Neutrophil (primary cell): ENCODE results near the gene BRI3BP.

Source experiments
- H3K27ac ChIP-seq: fragments of 200-600 bp; sonication (generic); 2 replicates; pipeline ENCODE4 v1.5.1; 2016; ENCODE audit warnings: mild to moderate bottlenecking, moderate library complexity
- H3K27me3 ChIP-seq: fragments of 200-600 bp; sonication (generic); 2 replicates; pipeline ENCODE4 v1.6.0; 2016; ENCODE audit warnings: mild to moderate bottlenecking
- H3K36me3 ChIP-seq: fragments of 200-600 bp; sonication (generic); 2 replicates; pipeline ENCODE4 v1.5.1; 2017
- H3K4me1 ChIP-seq, 2 experiments: fragments of 200-600 bp in 1 of 2; sonication (generic) in 1 of 2; 1 replicate in 1 of 2; 2 replicates in 1 of 2; pipeline versions ENCODE4 v1.5.1 to v1.6.1; 2013 to 2016; ENCODE audit warnings: low read depth in 1 of 2, low read length in 1 of 2, mild to moderate bottlenecking in 1 of 2, moderate library complexity in 1 of 2; ENCODE audit not compliant: control insufficient read depth in 1 of 2, insufficient read depth in 1 of 2
- H3K4me3 ChIP-seq, 2 experiments: fragments of 200-600 bp in 1 of 2; sonication (generic) in 1 of 2; 1 replicate in 1 of 2; 2 replicates in 1 of 2; pipeline ENCODE4 v1.5.1; 2013 to 2016; ENCODE audit warnings: low read depth in 1 of 2, low read length in 1 of 2, mild to moderate bottlenecking in 1 of 2, moderate library complexity in 1 of 2
- H3K9me3 ChIP-seq: fragments of 200-600 bp; sonication (generic); 2 replicates; pipeline ENCODE4 v1.5.1; 2016
- CTCF ChIP-seq: fragments of 200-600 bp; sonication (generic); IDR thresholded peaks from 2 replicates; pipeline ENCODE4 v1.5.1; 2016; ENCODE audit warnings: antibody characterized with exemption

BRI3BP gene

GRCh38 chr12:124993626-124994436, at the start of gene BRI3BP:
Gene BRI3BP (plus strand): TSS chr12:124993645. CDS start chr12:124993791, 146 bp downstream.
- Histone ChIP-seq H3K36me3 (no peaks in the 10 kb centered on the region), H3K27ac (peak within 1 kb of the TSS; percentile 85), H3K4me1 (peaks cover 43 to 50% of the 10 kb centered on the region in 2 experiments), H3K9me3 (no peaks in the 10 kb centered on the region), H3K27me3 (no peaks in the 10 kb centered on the region), H3K4me3 (peak within 1 kb of the TSS; percentile 81 to 93)
- no peak for TF ChIP-seq CTCF

GRCh38 chr12:124946447-124946793, 47.0 kb upstream of the BRI3BP start:
- Histone ChIP-seq H3K4me3 (no peak overlapping the region), H3K9me3 (no peaks in the 10 kb centered on the region), H3K4me1 (peaks cover 11 to 16% of the 10 kb centered on the region in 2 experiments), H3K36me3 (peaks cover 24% of the 10 kb centered on the region), H3K27ac (no peak overlapping the region), H3K27me3 (no peaks in the 10 kb centered on the region)
- no peak for TF ChIP-seq CTCF

GRCh38 chr12:124947013-124947412, 46.4 kb upstream of the BRI3BP start:
- H3K27ac ChIP-seq = no peak overlapping the region
- H3K4me3 ChIP-seq = no peak overlapping the region
- peaks cover 24% of the 10 kb centered on the region for H3K36me3 ChIP-seq
- no peaks in the 10 kb centered on the region for H3K9me3 ChIP-seq
- TF ChIP-seq CTCF = no peak
- H3K4me1 ChIP-seq = peaks cover 11 to 16% of the 10 kb centered on the region in 2 experiments
- H3K27me3 ChIP-seq = no peaks in the 10 kb centered on the region

GRCh38 chr12:124947561-124948398, 45.7 kb upstream of the BRI3BP start:
- no peaks in the 10 kb centered on the region for H3K27me3 ChIP-seq
- H3K9me3 ChIP-seq = no peaks in the 10 kb centered on the region
- peaks cover 29% of the 10 kb centered on the region for H3K36me3 ChIP-seq

GRCh38 chr12:124949066-124949465, 44.4 kb upstream of the BRI3BP start:
- Histone ChIP-seq H3K36me3 (peaks cover 39% of the 10 kb centered on the region), H3K9me3 (no peaks in the 10 kb centered on the region), H3K27me3 (no peaks in the 10 kb centered on the region), H3K27ac (no peak overlapping the region), H3K4me3 (no peak overlapping the region), H3K4me1 (peaks cover 11 to 16% of the 10 kb centered on the region in 2 experiments)
- no peak for TF ChIP-seq CTCF

More at GRCh38 chr12:124947561-124948398, 45.7 kb upstream of the BRI3BP start:
- TF ChIP-seq CTCF = no peak
- no peak overlapping the region for H3K4me3 ChIP-seq
- no peak overlapping the region for H3K27ac ChIP-seq
- H3K4me1 ChIP-seq = peaks cover 11 to 16% of the 10 kb centered on the region in 2 experiments
